Mammary epithelial cell (primary cell): ENCODE data around the gene FPR1.

Experiments used
- EZH2 ChIP-seq: IDR thresholded peaks from 2 replicates; pipeline ENCODE4 v1.6.1; 2012; ENCODE audit warnings: low read length, inconsistent platforms, borderline replicate concordance
- TF ChIP-seq, protein P1 (sequence below), 2 donors: IDR thresholded peaks in 1 of 2; conservative IDR thresholded peaks in 1 of 2; 2 replicates each; pipeline ENCODE4 v1.5.1; 2011 to 2012; ENCODE audit warnings: inconsistent platforms in 2 of 2, low read length in 2 of 2, mild to moderate bottlenecking in 2 of 2, control low read depth in 1 of 2, low read depth in 1 of 2; ENCODE audit not compliant: insufficient read depth in 1 of 2; ENCODE audit errors: extremely low read depth in 1 of 2

DNA sequence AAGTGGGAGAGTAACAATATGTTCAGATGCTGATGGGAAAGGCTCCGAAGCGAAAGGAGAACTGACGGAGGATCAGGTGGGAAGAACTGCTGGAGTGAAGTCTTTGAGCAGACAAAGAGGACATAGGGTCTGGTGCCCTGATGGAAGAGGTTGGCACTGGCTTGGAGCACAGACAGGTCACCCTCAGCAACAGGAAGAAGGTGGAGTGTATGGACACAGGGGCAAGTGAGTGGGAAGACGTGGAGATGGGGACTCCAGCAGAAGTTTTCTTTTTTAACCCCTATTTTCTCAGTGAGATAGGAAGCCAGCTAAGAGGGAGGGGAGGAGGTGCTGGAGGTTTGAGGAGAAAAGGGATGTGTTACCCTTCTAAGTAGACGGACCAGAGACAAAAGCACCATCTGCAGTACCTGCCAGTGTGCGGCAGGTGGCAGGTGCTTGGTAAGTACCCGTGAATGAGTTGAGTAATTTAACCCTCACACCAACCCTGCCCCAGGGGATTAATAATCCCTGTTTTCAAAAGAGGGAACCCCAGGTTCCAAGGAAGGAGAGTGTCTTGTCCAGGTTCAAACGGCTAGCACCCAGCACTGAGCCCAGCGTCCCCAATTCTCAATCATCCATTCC lies 39.1 kb downstream of the FPR1 start:
- TF ChIP-seq, protein P1, sequence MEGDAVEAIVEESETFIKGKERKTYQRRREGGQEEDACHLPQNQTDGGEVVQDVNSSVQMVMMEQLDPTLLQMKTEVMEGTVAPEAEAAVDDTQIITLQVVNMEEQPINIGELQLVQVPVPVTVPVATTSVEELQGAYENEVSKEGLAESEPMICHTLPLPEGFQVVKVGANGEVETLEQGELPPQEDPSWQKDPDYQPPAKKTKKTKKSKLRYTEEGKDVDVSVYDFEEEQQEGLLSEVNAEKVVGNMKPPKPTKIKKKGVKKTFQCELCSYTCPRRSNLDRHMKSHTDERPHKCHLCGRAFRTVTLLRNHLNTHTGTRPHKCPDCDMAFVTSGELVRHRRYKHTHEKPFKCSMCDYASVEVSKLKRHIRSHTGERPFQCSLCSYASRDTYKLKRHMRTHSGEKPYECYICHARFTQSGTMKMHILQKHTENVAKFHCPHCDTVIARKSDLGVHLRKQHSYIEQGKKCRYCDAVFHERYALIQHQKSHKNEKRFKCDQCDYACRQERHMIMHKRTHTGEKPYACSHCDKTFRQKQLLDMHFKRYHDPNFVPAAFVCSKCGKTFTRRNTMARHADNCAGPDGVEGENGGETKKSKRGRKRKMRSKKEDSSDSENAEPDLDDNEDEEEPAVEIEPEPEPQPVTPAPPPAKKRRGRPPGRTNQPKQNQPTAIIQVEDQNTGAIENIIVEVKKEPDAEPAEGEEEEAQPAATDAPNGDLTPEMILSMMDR (conservative IDR thresholded peaks at IDR 0.05 in 1 of 2, IDR thresholded peaks at IDR 0.05 in 1 of 2; ENCODE audit: extremely low read depth in 1 of 2, insufficient read depth in 1 of 2, low read depth in 1 of 2, low read length in 2 of 2) = peak; percentile 80 to 90
- TF ChIP-seq EZH2 = no peak
